Neutrophil (primary cell): ENCODE results near the gene MSH5.

ENCODE experiments used
- H3K27ac ChIP-seq: fragments of 200-600 bp; sonication (generic); 2 replicates; pipeline ENCODE4 v1.5.1; 2016; ENCODE audit warnings: mild to moderate bottlenecking, moderate library complexity
- H3K27me3 ChIP-seq: fragments of 200-600 bp; sonication (generic); 2 replicates; pipeline ENCODE4 v1.6.0; 2016; ENCODE audit warnings: mild to moderate bottlenecking
- H3K36me3 ChIP-seq: fragments of 200-600 bp; sonication (generic); 2 replicates; pipeline ENCODE4 v1.5.1; 2017
- H3K4me1 ChIP-seq, 2 experiments: fragments of 200-600 bp in 1 of 2; sonication (generic) in 1 of 2; 1 replicate in 1 of 2; 2 replicates in 1 of 2; pipeline versions ENCODE4 v1.5.1 to v1.6.1; 2013 to 2016; ENCODE audit warnings: low read depth in 1 of 2, low read length in 1 of 2, mild to moderate bottlenecking in 1 of 2, moderate library complexity in 1 of 2; ENCODE audit not compliant: control insufficient read depth in 1 of 2, insufficient read depth in 1 of 2
- H3K4me3 ChIP-seq, 2 experiments: fragments of 200-600 bp in 1 of 2; sonication (generic) in 1 of 2; 1 replicate in 1 of 2; 2 replicates in 1 of 2; pipeline ENCODE4 v1.5.1; 2013 to 2016; ENCODE audit warnings: low read depth in 1 of 2, low read length in 1 of 2, mild to moderate bottlenecking in 1 of 2, moderate library complexity in 1 of 2
- H3K9me3 ChIP-seq: fragments of 200-600 bp; sonication (generic); 2 replicates; pipeline ENCODE4 v1.5.1; 2016
- TF ChIP-seq, protein P1 (sequence below): fragments of 200-600 bp; sonication (generic); IDR thresholded peaks from 2 replicates; pipeline ENCODE4 v1.5.1; 2016; ENCODE audit warnings: antibody characterized with exemption

Gene MSH5

DNA sequence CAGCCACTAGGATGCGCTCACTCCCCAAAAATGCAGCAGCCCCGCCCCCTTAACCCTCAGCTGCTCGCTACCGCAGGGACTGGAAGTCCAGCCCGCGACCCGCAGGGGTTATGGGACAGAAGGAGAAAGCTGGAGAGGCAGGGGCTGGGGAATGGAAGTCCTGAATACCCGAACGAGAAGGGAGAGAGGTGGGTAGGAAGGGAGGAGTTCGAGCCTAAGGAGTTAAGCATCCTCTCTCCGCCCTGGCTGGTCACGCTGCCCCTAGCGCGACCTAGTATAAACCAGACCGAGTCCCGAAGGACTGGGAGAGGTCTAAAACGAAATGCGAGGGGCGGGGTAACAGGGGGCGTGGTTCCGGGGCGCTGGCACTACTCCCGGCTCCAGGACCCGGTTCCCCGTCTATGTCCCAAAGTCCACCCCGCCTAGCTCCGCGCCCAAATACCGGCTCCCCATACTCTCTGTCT lies 10.3 kb upstream of the MSH5 start:
- H3K27ac ChIP-seq = peak overlapping the region; percentile 96
- H3K27me3 ChIP-seq = no peaks in the 10 kb centered on the region
- H3K4me1 ChIP-seq = peaks cover 84 to 88% of the 10 kb centered on the region in 2 experiments
- peaks cover 60% of the 10 kb centered on the region for H3K36me3 ChIP-seq
- TF ChIP-seq, protein P1, sequence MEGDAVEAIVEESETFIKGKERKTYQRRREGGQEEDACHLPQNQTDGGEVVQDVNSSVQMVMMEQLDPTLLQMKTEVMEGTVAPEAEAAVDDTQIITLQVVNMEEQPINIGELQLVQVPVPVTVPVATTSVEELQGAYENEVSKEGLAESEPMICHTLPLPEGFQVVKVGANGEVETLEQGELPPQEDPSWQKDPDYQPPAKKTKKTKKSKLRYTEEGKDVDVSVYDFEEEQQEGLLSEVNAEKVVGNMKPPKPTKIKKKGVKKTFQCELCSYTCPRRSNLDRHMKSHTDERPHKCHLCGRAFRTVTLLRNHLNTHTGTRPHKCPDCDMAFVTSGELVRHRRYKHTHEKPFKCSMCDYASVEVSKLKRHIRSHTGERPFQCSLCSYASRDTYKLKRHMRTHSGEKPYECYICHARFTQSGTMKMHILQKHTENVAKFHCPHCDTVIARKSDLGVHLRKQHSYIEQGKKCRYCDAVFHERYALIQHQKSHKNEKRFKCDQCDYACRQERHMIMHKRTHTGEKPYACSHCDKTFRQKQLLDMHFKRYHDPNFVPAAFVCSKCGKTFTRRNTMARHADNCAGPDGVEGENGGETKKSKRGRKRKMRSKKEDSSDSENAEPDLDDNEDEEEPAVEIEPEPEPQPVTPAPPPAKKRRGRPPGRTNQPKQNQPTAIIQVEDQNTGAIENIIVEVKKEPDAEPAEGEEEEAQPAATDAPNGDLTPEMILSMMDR = no peak
- no peaks in the 10 kb centered on the region for H3K9me3 ChIP-seq
- peak overlapping the region; percentile 89 to 91 for H3K4me3 ChIP-seq

DNA sequence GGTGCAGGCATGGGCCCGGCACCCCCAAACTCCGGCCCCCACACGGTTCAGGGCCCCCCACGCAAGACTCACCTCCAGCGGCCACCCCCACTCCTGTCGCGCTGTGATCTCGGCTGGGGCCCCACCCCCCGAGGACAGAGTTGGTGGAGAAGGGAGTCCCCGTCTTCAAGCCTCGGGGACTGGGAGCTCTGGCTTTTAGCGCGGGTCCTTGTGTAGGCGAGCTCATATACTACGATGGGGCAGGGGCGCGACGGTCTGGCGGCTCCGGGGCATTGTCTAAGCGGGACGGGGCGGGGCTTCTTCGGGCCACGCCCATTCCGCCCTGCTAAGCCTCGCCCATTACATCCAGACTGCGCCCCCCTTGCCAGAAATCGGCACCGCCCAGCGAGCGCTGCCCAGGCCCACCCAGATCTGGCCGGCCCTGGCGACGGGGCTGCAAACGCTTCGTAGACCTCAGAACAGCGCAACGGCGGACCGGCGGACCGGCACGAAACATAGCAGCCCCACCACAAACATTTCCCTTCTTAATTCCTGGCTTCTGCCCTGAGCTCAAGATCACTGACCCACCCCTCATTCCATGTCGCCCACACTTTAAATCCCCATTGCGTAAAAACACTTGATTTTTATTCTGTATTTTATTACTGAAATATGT lies 9.7 kb upstream of the MSH5 start:
- TF ChIP-seq, protein P1 = peak; percentile 20
- Histone ChIP-seq H3K27me3 (no peaks in the 10 kb centered on the region), H3K36me3 (peaks cover 60% of the 10 kb centered on the region), H3K9me3 (no peaks in the 10 kb centered on the region), H3K4me3 (peak overlapping the region; percentile 89 to 91), H3K27ac (peak overlapping the region; percentile 96), H3K4me1 (peaks cover 85 to 88% of the 10 kb centered on the region in 2 experiments)

- H3K9me3 ChIP-seq = no peaks in the 10 kb centered on the region
- peaks cover 83 to 88% of the 10 kb centered on the region in 2 experiments for H3K4me1 ChIP-seq
- TF ChIP-seq, protein P1 = no peak
- H3K27ac ChIP-seq = peak overlapping the region; percentile 96
- peaks cover 60% of the 10 kb centered on the region for H3K36me3 ChIP-seq
- H3K27me3 ChIP-seq = no peaks in the 10 kb centered on the region
- H3K4me3 ChIP-seq = peak overlapping the region; percentile 89 to 91
Measured at GRCh38 chr6:31730631-31731086, 9.1 kb upstream of the MSH5 start.

GRCh38 chr6:31732029-31732428 lies 7.8 kb upstream of the MSH5 start:
- Histone ChIP-seq H3K36me3 (peaks cover 48% of the 10 kb centered on the region), H3K4me1 (peaks cover 75 to 78% of the 10 kb centered on the region in 2 experiments)

DNA sequence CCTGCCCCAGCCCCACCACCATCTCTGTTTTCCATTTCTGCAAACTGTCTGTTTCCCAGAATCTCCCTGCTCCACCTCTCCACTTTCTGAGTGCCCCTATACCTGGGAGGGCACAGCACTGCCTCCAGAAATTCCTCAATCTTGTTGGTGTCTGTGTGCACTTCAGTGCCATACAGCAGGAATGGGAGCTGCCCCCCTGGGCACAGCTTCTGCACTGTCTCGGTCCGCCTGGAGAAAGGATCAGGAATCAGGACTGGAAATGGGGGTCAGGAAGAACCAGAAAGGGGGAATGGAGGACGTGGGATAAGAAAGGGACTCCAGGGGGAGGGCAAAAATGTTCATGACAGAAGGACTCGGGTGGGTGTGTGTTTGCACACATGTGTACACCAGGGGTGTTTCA lies 6.1 kb upstream of the MSH5 start:
- Histone ChIP-seq H3K4me3 (peak overlapping the region; percentile 88 to 98), H3K36me3 (peaks cover 45% of the 10 kb centered on the region), H3K27me3 (no peaks in the 10 kb centered on the region), H3K27ac (peak overlapping the region; percentile 96), H3K4me1 (peaks cover 75 to 78% of the 10 kb centered on the region in 2 experiments), H3K9me3 (no peaks in the 10 kb centered on the region)
- TF ChIP-seq, protein P1 = no peak

More at GRCh38 chr6:31732029-31732428, 7.8 kb upstream of the MSH5 start:
- H3K27ac ChIP-seq = peak overlapping the region; percentile 96
- no peaks in the 10 kb centered on the region for H3K27me3 ChIP-seq
- TF ChIP-seq, protein P1 = no peak
- no peaks in the 10 kb centered on the region for H3K9me3 ChIP-seq
- peak overlapping the region in 1 of 2 experiments; percentile 23 for H3K4me3 ChIP-seq
